BJ (cell line): ENCODE results near the gene HDAC9. TPM values are rescaled to one million over a fixed set of nuclear protein-coding genes. Genes with fewer than 3 reads are reported as not detected.

Experiments
- CTCF ChIA-PET: fragments of 350-600 bp; formaldehyde crosslinking; extraction: SDS; loops from one replicate; lab custom pipeline; 2021; ENCODE audit warnings: antibody characterized with exemption, inconsistent platforms; lab: Yijun Ruan, JAX
- POLR2A ChIA-PET: fragments of 300-600 bp; sonication (Branson Sonifier 250); formaldehyde crosslinking; extraction: SDS; loops from one replicate; lab custom pipeline; 2021; ENCODE audit warnings: antibody characterized with exemption; lab: Charles Lee
- DNase-seq: peaks from one replicate; pipeline ENCODE4 v3.0.0-alpha.2; 2011; ENCODE audit warnings: low read depth
- H3K27me3 ChIP-seq: 2 replicates; pipeline ENCODE4 v1.6.0; 2011; ENCODE audit warnings: low read length; ENCODE audit not compliant: control insufficient read depth, insufficient read depth
- H3K36me3 ChIP-seq: 2 replicates; pipeline ENCODE4 v1.5.1; 2011; ENCODE audit warnings: low read length; ENCODE audit not compliant: control insufficient read depth, insufficient read depth
- H3K4me3 ChIP-seq: 2 replicates; pipeline ENCODE4 v1.5.1; 2011; ENCODE audit warnings: low read depth, mild to moderate bottlenecking, control low read depth, low read length
- CTCF ChIP-seq: IDR thresholded peaks from 2 replicates; pipeline ENCODE4 v1.5.1; 2011; ENCODE audit warnings: low read depth, mild to moderate bottlenecking, control low read depth, inconsistent platforms, low read length, moderate library complexity; ENCODE audit not compliant: insufficient read depth
- polyA plus RNA-seq: library from polyadenylated mRNA; depleted of rRNA; stranded (reverse); fragments of >200 nt; gene quantifications from 2 replicates; pipeline ENCODE4 v1.2.3, GENCODE V29; 2011

Gene HDAC9
- polyA plus RNA-seq, 1 experiment: 14.7 TPM

GRCh38 chr7:18895456-18895855 lies 399.9 kb downstream of the HDAC9 start:
- Histone ChIP-seq H3K27me3 (no peaks in the 10 kb centered on the region), H3K4me3 (no peak overlapping the region), H3K36me3 (no peaks in the 10 kb centered on the region)
- CTCF ChIA-PET: no interaction called here
- POLR2A ChIA-PET: interaction anchor here (0.6 kb wide), 1 partner anchor 16 kb away, joined by 3 read pairs; no protein-coding TSS in a partner anchor
- no peak for TF ChIP-seq CTCF
- DNase-seq: peak; percentile 31

GRCh38 chr7:18896343-18896975 lies 400.9 kb downstream of the HDAC9 start:
- H3K4me3 ChIP-seq: no peak overlapping the region
- no peak for DNase-seq
- no peaks in the 10 kb centered on the region for H3K36me3 ChIP-seq
- H3K27me3 ChIP-seq: no peaks in the 10 kb centered on the region
- no peak for TF ChIP-seq CTCF
- POLR2A ChIA-PET: no interaction called here
- CTCF ChIA-PET: no interaction called here

- Histone ChIP-seq H3K4me3 (no peak overlapping the region), H3K27me3 (no peaks in the 10 kb centered on the region), H3K36me3 (no peaks in the 10 kb centered on the region)
- ChIA-PET POLR2A (no interaction called here), CTCF (no interaction called here)
- DNase-seq: no peak
- no peak for TF ChIP-seq CTCF
Measured at GRCh38 chr7:18900236-18900635, 404.7 kb downstream of the HDAC9 start.

- CTCF ChIA-PET: no interaction called here
- TF ChIP-seq CTCF: no peak
- POLR2A ChIA-PET: no interaction called here
- no peak for DNase-seq
- Histone ChIP-seq H3K36me3 (no peaks in the 10 kb centered on the region), H3K4me3 (no peak overlapping the region), H3K27me3 (no peaks in the 10 kb centered on the region)
Measured at GRCh38 chr7:18900803-18901202, 405.3 kb downstream of the HDAC9 start.

GRCh38 chr7:18901351-18901750 lies 405.8 kb downstream of the HDAC9 start:
- TF ChIP-seq CTCF: no peak
- no peaks in the 10 kb centered on the region for H3K36me3 ChIP-seq
- H3K4me3 ChIP-seq: no peak overlapping the region
- ChIA-PET POLR2A (no interaction called here), CTCF (no interaction called here)
- DNase-seq: no peak
- no peaks in the 10 kb centered on the region for H3K27me3 ChIP-seq
